T-cell (primary cell): ENCODE data around the gene ATP10A. TPM values are rescaled to one million over a fixed set of nuclear protein-coding genes. Genes with fewer than 3 reads are reported as not detected.

Source experiments
- ATAC-seq, 4 experiments: fragments of 200-7000 bp in 3 of 4; fragments of 150-1000 bp in 1 of 4; cut with Tn5 transposase; replicated peaks in 1 of 4; 1 replicate in 3 of 4; 2 replicates in 1 of 4; pipeline ENCODE4 v1.10.0; 2021; ENCODE audit warnings: moderate library complexity in 3 of 4, mild to moderate bottlenecking in 2 of 4, moderate number of reproducible peaks in 1 of 4
- CTCF ChIA-PET, 2 donors: fragments of 300-600 bp; sonication (Branson Sonifier 250); formaldehyde crosslinking; loops; one replicate each; lab custom pipeline; 2022; ENCODE audit warnings: antibody characterized with exemption in 2 of 2; lab: Charles Lee
- POLR2A ChIA-PET, 2 donors: fragments of 300-600 bp; sonication (Branson Sonifier 250); formaldehyde crosslinking; loops; one replicate each; lab custom pipeline; 2022; ENCODE audit warnings: antibody characterized with exemption in 2 of 2; lab: Charles Lee
- DNase-seq, 35 experiments: peaks; one replicate each; pipeline versions ENCODE4 v3.0.0 to v3.0.0-alpha.2; 2013 to 2023
- H3K27ac ChIP-seq: one replicate; pipeline ENCODE4 v1.5.1; 2013; ENCODE audit warnings: low read length
- H3K27me3 ChIP-seq, 2 experiments: replicated peaks in 1 of 2; 1 replicate in 1 of 2; 2 replicates in 1 of 2; pipeline versions ENCODE4 v1.6.1 to v1.7.0; 2013; ENCODE audit warnings: low read length in 1 of 2, mixed read lengths in 1 of 2; ENCODE audit not compliant: control insufficient read depth in 2 of 2, insufficient read depth in 2 of 2; ENCODE audit errors: extremely low read depth in 1 of 2
- H3K36me3 ChIP-seq, 2 donors: 1 replicate in 1 of 2; 2 replicates in 1 of 2; pipeline versions ENCODE4 v1.6.1 to v1.7.0; 2013; ENCODE audit warnings: low read length in 1 of 2; ENCODE audit not compliant: control insufficient read depth in 2 of 2, insufficient read depth in 1 of 2; ENCODE audit errors: extremely low read depth in 1 of 2
- H3K4me1 ChIP-seq, 2 experiments: 1 replicate in 1 of 2; 2 replicates in 1 of 2; pipeline versions ENCODE4 v1.6.1 to v1.7.0; 2013; ENCODE audit warnings: low read length in 2 of 2, mixed read lengths in 1 of 2; ENCODE audit not compliant: insufficient read depth in 2 of 2, control insufficient read depth in 1 of 2; ENCODE audit errors: extremely low read depth in 1 of 2
- H3K4me3 ChIP-seq, 2 donors: 1 replicate in 1 of 2; 2 replicates in 1 of 2; pipeline versions ENCODE4 v1.5.1 to v1.7.0; 2013; ENCODE audit warnings: mild to moderate bottlenecking in 2 of 2, low read length in 1 of 2, moderate library complexity in 1 of 2; ENCODE audit not compliant: control insufficient read depth in 1 of 2; ENCODE audit errors: extremely low read depth in 1 of 2
- H3K9me3 ChIP-seq: 2 replicates; pipeline ENCODE4 v1.7.0; 2013
- H3K27ac Mint-ChIP-seq, 2 donors: one replicate each; pipeline ENCODE4 v1.8.0; 2020 to 2021; ENCODE audit warnings: mild to moderate bottlenecking in 2 of 2, mixed read lengths in 2 of 2
- H3K27me3 Mint-ChIP-seq, 2 donors: one replicate each; pipeline ENCODE4 v1.8.0; 2021 to 2022; ENCODE audit warnings: mixed read lengths in 2 of 2
- H3K36me3 Mint-ChIP-seq: one replicate; pipeline ENCODE4 v1.8.0; 2021; ENCODE audit warnings: mixed read lengths
- H3K4me1 Mint-ChIP-seq, 3 donors: one replicate each; pipeline ENCODE4 v1.8.0; 2020 to 2022; ENCODE audit warnings: mixed read lengths in 3 of 3, mild to moderate bottlenecking in 1 of 3
- H3K4me3 Mint-ChIP-seq, 3 donors: one replicate each; pipeline ENCODE4 v1.8.0; 2020 to 2022; ENCODE audit warnings: mild to moderate bottlenecking in 3 of 3, mixed read lengths in 3 of 3, moderate library complexity in 3 of 3
- H3K9me3 Mint-ChIP-seq, 3 donors: one replicate each; pipeline ENCODE4 v1.8.0; 2020 to 2022; ENCODE audit warnings: mixed read lengths in 3 of 3
- WGBS: methylation state at CpG from one replicate; pipeline ENCODE4 v1.1.5; 2013; ENCODE audit warnings: missing lambda C conversion rate; ENCODE audit not compliant: insufficient coverage; 5-methylcytosine and 5-hydroxymethylcytosine counted together
- total RNA-seq, 35 experiments: library from RNA in 6 of 35; stranded (reverse) in 6 of 35; fragments of 120-200 nt in 1 of 35; gene quantifications; one replicate each; pipeline versions ENCODE4 v1.2.1 to v1.2.4 and lab custom pipeline; 2013 to 2026

ATP10A gene
- total RNA-seq, 5 donors from 2014 or later (not counting 1 experiment from before 2014, with no cell fraction given) = 37.3 to 65.5 (median 53.4) TPM

GRCh38 chr15:25705433-25706115, 157.6 kb downstream of the ATP10A start:
- Mint-ChIP-seq H3K27me3 (no peaks in the 10 kb centered on the region), H3K9me3 (no peaks in the 10 kb centered on the region), H3K4me1 (peaks cover 0 to 3% (median 0%) of the 10 kb centered on the region in 3 donors), H3K27ac (no peak overlapping the region), H3K36me3 (peaks cover 11% of the 10 kb centered on the region), H3K4me3 (no peak overlapping the region)
- ChIA-PET CTCF (interaction anchor here (0.6 to 0.7 kb wide), 4 partner anchors 42 to 552 kb away, joined by 3 to 5 read pairs (median 4); no protein-coding TSS in a partner anchor), POLR2A (interaction anchor here in 1 of 2 donors (0.6 kb wide), 1 partner anchor 232 kb away, joined by 3 read pairs; no protein-coding TSS in a partner anchor)
- Histone ChIP-seq H3K4me3 (no peak overlapping the region), H3K36me3 (peaks cover 6 to 7% of the 10 kb centered on the region in 2 donors), H3K9me3 (no peaks in the 10 kb centered on the region), H3K4me1 (no peaks in the 10 kb centered on the region), H3K27ac (no peak overlapping the region), H3K27me3 (no peaks in the 10 kb centered on the region)
- DNase-seq (no peak), ATAC-seq (no peak)
- 85% methylated on average over 7 of the region's 17 CpGs for WGBS

DNA sequence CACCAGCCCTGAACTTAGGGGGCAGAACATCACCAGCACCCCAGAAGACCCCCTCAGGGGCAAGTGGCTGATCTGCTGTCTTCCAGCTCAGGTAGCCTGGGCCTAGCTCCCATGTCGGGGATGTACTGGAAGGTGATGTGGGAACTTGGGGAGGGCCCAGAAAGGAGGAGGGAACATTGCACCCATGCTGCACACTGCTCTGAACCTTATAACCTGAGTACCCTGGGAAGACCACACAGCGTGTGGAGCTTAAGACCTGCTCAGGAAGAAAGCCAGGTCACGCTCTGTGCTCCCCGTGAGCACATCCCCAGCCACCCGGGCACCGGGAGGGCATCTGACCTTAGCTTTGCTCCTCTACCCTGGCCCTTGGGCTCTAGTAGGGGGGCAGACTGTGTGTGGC, 159.4 kb downstream of the ATP10A start:
- Mint-ChIP-seq H3K4me1 (no peaks in the 10 kb centered on the region), H3K9me3 (no peaks in the 10 kb centered on the region), H3K27me3 (no peaks in the 10 kb centered on the region), H3K4me3 (no peak overlapping the region), H3K27ac (no peak overlapping the region), H3K36me3 (peaks cover 24% of the 10 kb centered on the region)
- CTCF ChIA-PET = interaction anchor here in 1 of 2 donors (0.9 kb wide), 1 partner anchor 243 kb away, joined by 3 read pairs; no protein-coding TSS in a partner anchor
- Histone ChIP-seq H3K4me3 (no peak overlapping the region), H3K4me1 (no peaks in the 10 kb centered on the region), H3K27me3 (no peaks in the 10 kb centered on the region), H3K27ac (no peak overlapping the region), H3K36me3 (peaks cover 2 to 8% of the 10 kb centered on the region in 2 donors), H3K9me3 (no peaks in the 10 kb centered on the region)
- DNase-seq (no peak), ATAC-seq (no peak)
- POLR2A ChIA-PET = no interaction called here
- 92% methylated on average over 2 of the region's 6 CpGs for WGBS

- Mint-ChIP-seq H3K4me1 (no peaks in the 10 kb centered on the region), H3K4me3 (no peak overlapping the region), H3K9me3 (no peaks in the 10 kb centered on the region), H3K36me3 (peaks cover 34% of the 10 kb centered on the region), H3K27me3 (no peaks in the 10 kb centered on the region), H3K27ac (no peak overlapping the region)
- ATAC-seq (no peak), DNase-seq (no peak)
- Histone ChIP-seq H3K27me3 (no peaks in the 10 kb centered on the region), H3K27ac (no peak overlapping the region), H3K4me1 (no peaks in the 10 kb centered on the region), H3K36me3 (peaks cover 2 to 17% of the 10 kb centered on the region in 2 donors), H3K4me3 (no peak overlapping the region), H3K9me3 (no peaks in the 10 kb centered on the region)
- WGBS = 92% methylated on average over 14 of the region's 19 CpGs
- ChIA-PET CTCF (no interaction called here), POLR2A (no interaction called here)
These were observed 161.2 kb downstream of the ATP10A start for GRCh38 chr15:25701721-25702465.

- no peaks in the 10 kb centered on the region for H3K4me1 Mint-ChIP-seq
- no peaks in the 10 kb centered on the region for H3K27me3 Mint-ChIP-seq
- Histone ChIP-seq H3K9me3 (no peaks in the 10 kb centered on the region), H3K4me1 (no peaks in the 10 kb centered on the region), H3K27me3 (no peaks in the 10 kb centered on the region), H3K36me3 (peaks cover 9 to 26% of the 10 kb centered on the region in 2 donors), H3K27ac (no peak overlapping the region), H3K4me3 (no peak overlapping the region)
- ATAC-seq (no peak), DNase-seq (no peak)
- no peak overlapping the region for H3K4me3 Mint-ChIP-seq
- H3K9me3 Mint-ChIP-seq = no peaks in the 10 kb centered on the region
- WGBS = 89% methylated on average over 7 of the region's 7 CpGs
- ChIA-PET POLR2A (no interaction called here), CTCF (no interaction called here)
- H3K27ac Mint-ChIP-seq = no peak overlapping the region
- peaks cover 40% of the 10 kb centered on the region for H3K36me3 Mint-ChIP-seq
These were observed 162.2 kb downstream of the ATP10A start for GRCh38 chr15:25700916-25701315.

- H3K36me3 ChIP-seq = peaks cover 15 to 50% of the 10 kb centered on the region in 2 donors
- CTCF ChIA-PET = no interaction called here
- Mint-ChIP-seq H3K4me3 (no peak overlapping the region), H3K9me3 (no peaks in the 10 kb centered on the region), H3K27me3 (no peaks in the 10 kb centered on the region), H3K27ac (peak overlapping the region in 1 of 2 donors; percentile 22), H3K4me1 (no peaks in the 10 kb centered on the region), H3K36me3 (peaks cover 49% of the 10 kb centered on the region)
- no peak overlapping the region for H3K4me3 ChIP-seq
- H3K4me1 ChIP-seq = no peaks in the 10 kb centered on the region
- H3K9me3 ChIP-seq = no peaks in the 10 kb centered on the region
- WGBS = no CpG with 5 or more reads among the region's 1 CpG
- ATAC-seq (no peak), DNase-seq (no peak)
- POLR2A ChIA-PET = no interaction called here
- H3K27ac ChIP-seq = no peak overlapping the region
- no peaks in the 10 kb centered on the region for H3K27me3 ChIP-seq
These were observed 165.5 kb downstream of the ATP10A start for GRCh38 chr15:25697586-25697985.

- ATAC-seq = no peak
- Mint-ChIP-seq H3K4me1 (no peaks in the 10 kb centered on the region), H3K27me3 (no peaks in the 10 kb centered on the region), H3K36me3 (peaks cover 57% of the 10 kb centered on the region), H3K4me3 (no peak overlapping the region), H3K9me3 (no peaks in the 10 kb centered on the region), H3K27ac (no peak overlapping the region)
- H3K4me1 ChIP-seq = no peaks in the 10 kb centered on the region
- H3K36me3 ChIP-seq = peaks cover 17 to 57% of the 10 kb centered on the region in 2 donors
- no peaks in the 10 kb centered on the region for H3K27me3 ChIP-seq
- H3K9me3 ChIP-seq = no peaks in the 10 kb centered on the region
- CTCF ChIA-PET = interaction anchor here in 1 of 2 donors (0.7 to 0.9 kb wide), 2 partner anchors 8 to 17 kb away, joined by 3 to 5 read pairs; no protein-coding TSS in a partner anchor
- H3K4me3 ChIP-seq = no peak overlapping the region
- H3K27ac ChIP-seq = no peak overlapping the region
- POLR2A ChIA-PET = no interaction called here
- 94% methylated on average over 13 of the region's 17 CpGs for WGBS
- no peak for DNase-seq
These were observed 167.0 kb downstream of the ATP10A start for GRCh38 chr15:25695875-25696760.
